ENCODE results near the gene POLDIP2. TPM values are rescaled to one million over a fixed set of nuclear protein-coding genes. Genes with fewer than 3 reads are reported as not detected.
A peak's percentile ranks its signal among the peaks of the same experiment; 100 is the strongest.

POLDIP2 gene
- total and polyA plus RNA-seq, 10 of the 15 experiments (the other 5 are each of a cell fraction or from before 2014, with no cell fraction given) = 22.8 to 196 (median 121) TPM

DNA sequence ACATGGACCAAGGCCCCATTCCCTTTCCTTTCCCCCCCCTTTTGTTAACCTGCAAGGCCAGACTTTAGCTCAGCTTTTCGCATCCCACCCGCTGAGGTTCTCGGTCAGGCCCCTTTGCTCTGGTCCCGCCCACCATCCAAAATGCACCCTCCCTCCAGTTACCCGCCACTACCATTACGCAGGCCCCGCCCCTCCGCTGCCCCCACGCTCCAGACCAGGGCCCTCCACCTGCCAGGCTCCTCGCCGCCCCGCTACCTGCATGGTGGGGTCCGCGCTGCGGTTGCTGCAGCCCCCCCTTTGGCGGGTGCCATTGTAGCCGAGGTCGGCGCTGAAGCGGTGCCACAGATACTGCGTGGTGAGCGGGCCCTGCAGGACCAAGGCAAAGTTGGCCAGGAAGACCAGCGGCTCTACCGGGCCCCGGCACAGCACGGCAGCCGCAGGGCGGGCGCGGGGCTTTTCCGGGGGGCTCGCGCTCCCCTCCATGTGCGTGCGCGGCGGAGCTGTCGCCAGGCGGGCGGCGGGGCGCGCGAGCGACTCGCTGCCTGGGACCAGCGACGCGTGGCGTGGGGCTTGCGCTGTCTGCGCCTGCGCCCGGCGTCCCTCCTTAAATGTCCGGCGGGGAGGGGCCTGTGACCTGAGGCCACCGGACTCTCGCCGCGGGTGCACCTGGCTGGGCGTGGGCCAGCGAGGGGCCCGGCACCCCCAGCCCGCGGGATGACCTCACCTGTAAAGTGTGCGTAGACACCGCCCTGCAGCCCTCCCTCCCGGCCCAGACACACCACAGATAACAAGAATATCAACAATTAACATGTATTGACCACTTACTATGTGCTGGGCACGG lies 48.5 kb upstream of the POLDIP2 start, which contains the start of gene SLC46A1 (continued):
- TF ChIP-seq ZNF384 (IDR thresholded peaks at IDR 0.05; ENCODE audit: borderline replicate concordance, low read depth, low read length) (no peak), MYC (IDR thresholded peaks at IDR 0.05; ENCODE audit: insufficient read depth, insufficient read length, insufficient replicate concordance, low read length, severe bottlenecking) (no peak), TCF3 (IDR thresholded peaks at IDR 0.05; ENCODE audit: borderline replicate concordance, insufficient read depth, low read depth, low read length) (no peak), SMAD1 (IDR thresholded peaks at IDR 0.05; ENCODE audit: low read depth, partially characterized antibody) (no peak), NR2C2 (IDR thresholded peaks at IDR 0.05; ENCODE audit: borderline replicate concordance, control insufficient read depth, insufficient read length, low read depth) (no peak), IKZF1 (conservative IDR thresholded peaks at IDR 0.05) (peak; percentile 69), RB1 (IDR thresholded peaks at IDR 0.05; ENCODE audit: borderline replicate concordance) (peak; percentile 62; the same call in 1 of the 2 replicates), SIX5 (IDR thresholded peaks at IDR 0.05; ENCODE audit: low read depth, low read length, severe bottlenecking) (no peak), FOXK2 (IDR thresholded peaks at IDR 0.05) (no peak), CEBPB (IDR thresholded peaks at IDR 0.05; ENCODE audit: borderline replicate concordance in 1 of 2, low read depth in 2 of 2, low read length in 2 of 2) (no peak), ZNF217 (IDR thresholded peaks at IDR 0.05) (no peak), FOS (IDR thresholded peaks at IDR 0.05; ENCODE audit: borderline replicate concordance, extremely low read depth, insufficient read length) (no peak), RUNX3 (IDR thresholded peaks at IDR 0.05; ENCODE audit: low read length) (no peak), GABPA (IDR thresholded peaks at IDR 0.05; ENCODE audit: low read depth) (no peak), RCOR1 (conservative IDR thresholded peaks at IDR 0.05; ENCODE audit: low read depth, low read length) (no peak), HDGF (IDR thresholded peaks at IDR 0.05) (0 out of 2 replicates have a peak, but pooled peaks have one; percentile 19), SMC3 (IDR thresholded peaks at IDR 0.05; ENCODE audit: borderline replicate concordance, low read length) (no peak), TBL1XR1 (IDR thresholded peaks at IDR 0.05; ENCODE audit: low read depth, low read length) (no peak)
- TF ChIP-seq, protein P1, sequence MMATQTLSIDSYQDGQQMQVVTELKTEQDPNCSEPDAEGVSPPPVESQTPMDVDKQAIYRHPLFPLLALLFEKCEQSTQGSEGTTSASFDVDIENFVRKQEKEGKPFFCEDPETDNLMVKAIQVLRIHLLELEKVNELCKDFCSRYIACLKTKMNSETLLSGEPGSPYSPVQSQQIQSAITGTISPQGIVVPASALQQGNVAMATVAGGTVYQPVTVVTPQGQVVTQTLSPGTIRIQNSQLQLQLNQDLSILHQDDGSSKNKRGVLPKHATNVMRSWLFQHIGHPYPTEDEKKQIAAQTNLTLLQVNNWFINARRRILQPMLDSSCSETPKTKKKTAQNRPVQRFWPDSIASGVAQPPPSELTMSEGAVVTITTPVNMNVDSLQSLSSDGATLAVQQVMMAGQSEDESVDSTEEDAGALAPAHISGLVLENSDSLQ (IDR thresholded peaks at IDR 0.05) = no peak
- TF ChIP-seq, protein P2, sequence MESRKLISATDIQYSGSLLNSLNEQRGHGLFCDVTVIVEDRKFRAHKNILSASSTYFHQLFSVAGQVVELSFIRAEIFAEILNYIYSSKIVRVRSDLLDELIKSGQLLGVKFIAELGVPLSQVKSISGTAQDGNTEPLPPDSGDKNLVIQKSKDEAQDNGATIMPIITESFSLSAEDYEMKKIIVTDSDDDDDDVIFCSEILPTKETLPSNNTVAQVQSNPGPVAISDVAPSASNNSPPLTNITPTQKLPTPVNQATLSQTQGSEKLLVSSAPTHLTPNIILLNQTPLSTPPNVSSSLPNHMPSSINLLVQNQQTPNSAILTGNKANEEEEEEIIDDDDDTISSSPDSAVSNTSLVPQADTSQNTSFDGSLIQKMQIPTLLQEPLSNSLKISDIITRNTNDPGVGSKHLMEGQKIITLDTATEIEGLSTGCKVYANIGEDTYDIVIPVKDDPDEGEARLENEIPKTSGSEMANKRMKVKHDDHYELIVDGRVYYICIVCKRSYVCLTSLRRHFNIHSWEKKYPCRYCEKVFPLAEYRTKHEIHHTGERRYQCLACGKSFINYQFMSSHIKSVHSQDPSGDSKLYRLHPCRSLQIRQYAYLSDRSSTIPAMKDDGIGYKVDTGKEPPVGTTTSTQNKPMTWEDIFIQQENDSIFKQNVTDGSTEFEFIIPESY (IDR thresholded peaks at IDR 0.05) = no peak
- TF ChIP-seq, protein P3, sequence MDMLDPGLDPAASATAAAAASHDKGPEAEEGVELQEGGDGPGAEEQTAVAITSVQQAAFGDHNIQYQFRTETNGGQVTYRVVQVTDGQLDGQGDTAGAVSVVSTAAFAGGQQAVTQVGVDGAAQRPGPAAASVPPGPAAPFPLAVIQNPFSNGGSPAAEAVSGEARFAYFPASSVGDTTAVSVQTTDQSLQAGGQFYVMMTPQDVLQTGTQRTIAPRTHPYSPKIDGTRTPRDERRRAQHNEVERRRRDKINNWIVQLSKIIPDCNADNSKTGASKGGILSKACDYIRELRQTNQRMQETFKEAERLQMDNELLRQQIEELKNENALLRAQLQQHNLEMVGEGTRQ (IDR thresholded peaks at IDR 0.05; ENCODE audit: borderline replicate concordance, low read depth, low read length) = no peak
- TF ChIP-seq, protein P4, sequence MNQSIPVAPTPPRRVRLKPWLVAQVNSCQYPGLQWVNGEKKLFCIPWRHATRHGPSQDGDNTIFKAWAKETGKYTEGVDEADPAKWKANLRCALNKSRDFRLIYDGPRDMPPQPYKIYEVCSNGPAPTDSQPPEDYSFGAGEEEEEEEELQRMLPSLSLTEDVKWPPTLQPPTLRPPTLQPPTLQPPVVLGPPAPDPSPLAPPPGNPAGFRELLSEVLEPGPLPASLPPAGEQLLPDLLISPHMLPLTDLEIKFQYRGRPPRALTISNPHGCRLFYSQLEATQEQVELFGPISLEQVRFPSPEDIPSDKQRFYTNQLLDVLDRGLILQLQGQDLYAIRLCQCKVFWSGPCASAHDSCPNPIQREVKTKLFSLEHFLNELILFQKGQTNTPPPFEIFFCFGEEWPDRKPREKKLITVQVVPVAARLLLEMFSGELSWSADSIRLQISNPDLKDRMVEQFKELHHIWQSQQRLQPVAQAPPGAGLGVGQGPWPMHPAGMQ (IDR thresholded peaks at IDR 0.05; ENCODE audit: borderline replicate concordance) = no peak

All from GM12878 (cell line).